H9 (cell line): ENCODE measurements around the gene ECI2. TPM values are rescaled to one million over a fixed set of nuclear protein-coding genes. Genes with fewer than 3 reads are reported as not detected.

Source experiments
- DNase-seq: peaks from one replicate; pipeline ENCODE4 v3.0.0-alpha.2; 2017
- H2AFZ ChIP-seq: one replicate; pipeline ENCODE4 v1.6.1; 2013; ENCODE audit warnings: mild to moderate bottlenecking, low read length, control low read depth, moderate library complexity
- H2AK5ac ChIP-seq: 2 replicates; pipeline ENCODE4 v1.6.1; 2013; ENCODE audit warnings: low read length, control low read depth, mixed read lengths; ENCODE audit not compliant: insufficient read length
- H2BK120ac ChIP-seq: one replicate; pipeline ENCODE4 v1.6.1; 2013; ENCODE audit warnings: low read depth, mild to moderate bottlenecking, low read length, control low read depth, inconsistent platforms; ENCODE audit not compliant: poor library complexity, severe bottlenecking
- H2BK12ac ChIP-seq: 2 replicates; pipeline ENCODE4 v1.6.1; 2013; ENCODE audit warnings: low read length, control low read depth, mixed read lengths, low read depth; ENCODE audit not compliant: insufficient read length
- H2BK15ac ChIP-seq: 2 replicates; pipeline ENCODE4 v1.6.1; 2013; ENCODE audit warnings: low read depth, low read length, control low read depth
- H2BK20ac ChIP-seq: one replicate; pipeline ENCODE4 v1.6.1; 2013; ENCODE audit warnings: low read depth, mild to moderate bottlenecking, low read length, control low read depth, inconsistent platforms; ENCODE audit not compliant: poor library complexity, severe bottlenecking
- H2BK5ac ChIP-seq: 2 replicates; pipeline ENCODE4 v1.6.1; 2013; ENCODE audit warnings: low read length, control low read depth, mixed read lengths; ENCODE audit not compliant: insufficient read length
- H3K14ac ChIP-seq: 2 replicates; pipeline ENCODE4 v1.6.1; 2013; ENCODE audit warnings: low read length, control low read depth; ENCODE audit not compliant: insufficient read depth
- H3K18ac ChIP-seq: 2 replicates; pipeline ENCODE4 v1.6.1; 2013; ENCODE audit warnings: low read depth, mild to moderate bottlenecking, mixed read lengths, low read length, control low read depth; ENCODE audit not compliant: insufficient read length
- H3K23ac ChIP-seq: 2 replicates; pipeline ENCODE4 v1.6.1; 2013; ENCODE audit warnings: low read length, control low read depth, mixed read lengths, low read depth; ENCODE audit not compliant: insufficient read length
- H3K23me2 ChIP-seq: 2 replicates; pipeline ENCODE4 v1.6.1; 2013; ENCODE audit warnings: low read depth, mild to moderate bottlenecking, mixed read lengths, low read length, control low read depth; ENCODE audit not compliant: insufficient read length, poor library complexity, severe bottlenecking
- H3K27ac ChIP-seq: 2 replicates; pipeline ENCODE4 v1.5.1; 2013; ENCODE audit warnings: low read length, control low read depth, mixed read lengths, low read depth; ENCODE audit not compliant: insufficient read length
- H3K27me3 ChIP-seq: 2 replicates; pipeline ENCODE4 v1.6.1; 2013; ENCODE audit warnings: low read length, control low read depth, inconsistent platforms; ENCODE audit not compliant: insufficient read depth
- H3K4ac ChIP-seq: 2 replicates; pipeline ENCODE4 v1.6.1; 2013; ENCODE audit warnings: low read depth, mild to moderate bottlenecking, control low read depth, inconsistent platforms, low read length, moderate library complexity
- H3K4me1 ChIP-seq: 2 replicates; pipeline ENCODE4 v1.6.1; 2013; ENCODE audit warnings: low read length, control low read depth, inconsistent platforms; ENCODE audit not compliant: insufficient read depth
- H3K4me2 ChIP-seq: 2 replicates; pipeline ENCODE4 v1.6.1; 2013; ENCODE audit warnings: low read length, control low read depth, mixed read lengths; ENCODE audit not compliant: insufficient read length, insufficient read depth
- H3K56ac ChIP-seq: 2 replicates; pipeline ENCODE4 v1.6.1; 2013; ENCODE audit warnings: low read depth, mild to moderate bottlenecking, mixed read lengths, low read length, control low read depth; ENCODE audit not compliant: insufficient read length
- H3K79me1 ChIP-seq: 2 replicates; pipeline ENCODE4 v1.6.1; 2013; ENCODE audit warnings: low read depth, mild to moderate bottlenecking, moderate library complexity, low read length, control low read depth, inconsistent platforms; ENCODE audit not compliant: insufficient read depth, poor library complexity, severe bottlenecking
- H3K79me2 ChIP-seq: 2 replicates; pipeline ENCODE4 v1.6.1; 2013; ENCODE audit warnings: low read length, control low read depth, inconsistent platforms; ENCODE audit not compliant: insufficient read depth
- H3K9ac ChIP-seq: 2 replicates; pipeline ENCODE4 v1.6.1; 2013; ENCODE audit warnings: low read length, control low read depth, mixed read lengths; ENCODE audit not compliant: insufficient read length; ENCODE audit errors: extremely low read depth
- H3K9me3 ChIP-seq: one replicate; pipeline ENCODE4 v1.6.1; 2013; ENCODE audit warnings: low read depth, low read length, inconsistent platforms; ENCODE audit not compliant: control insufficient read depth
- H3T11ph ChIP-seq: one replicate; pipeline ENCODE4 v1.6.1; 2013; ENCODE audit warnings: mild to moderate bottlenecking, low read length, control low read depth, inconsistent platforms
- H4K20me1 ChIP-seq: one replicate; pipeline ENCODE4 v1.6.1; 2013; ENCODE audit not compliant: control insufficient read depth, insufficient read length, insufficient read depth
- H4K5ac ChIP-seq: 2 replicates; pipeline ENCODE4 v1.6.1; 2013; ENCODE audit warnings: low read depth, mild to moderate bottlenecking, mixed read lengths, low read length, control low read depth; ENCODE audit not compliant: insufficient read length
- H4K8ac ChIP-seq: replicated peaks from 2 replicates; pipeline ENCODE4 v1.6.1; 2013; ENCODE audit warnings: low read length, control low read depth, mixed read lengths, low read depth; ENCODE audit not compliant: insufficient read length
- H4K91ac ChIP-seq: 2 replicates; pipeline ENCODE4 v1.6.1; 2013; ENCODE audit warnings: low read depth, mild to moderate bottlenecking, moderate library complexity, mixed read lengths, low read length, control low read depth; ENCODE audit not compliant: insufficient read length
- H3K27ac Mint-ChIP-seq, 3 experiments: 2 replicates in 2 of 3; 3 replicates in 1 of 3; pipeline ENCODE4 v1.8.0; 2020 to 2021; ENCODE audit warnings: mixed read lengths in 3 of 3, mild to moderate bottlenecking in 1 of 3, moderate library complexity in 1 of 3
- H3K27me3 Mint-ChIP-seq: 2 replicates; pipeline ENCODE4 v1.8.0; 2021; ENCODE audit warnings: low read depth, mild to moderate bottlenecking, moderate library complexity, mixed read lengths
- H3K36me3 Mint-ChIP-seq, 3 experiments: 2 replicates in 2 of 3; 3 replicates in 1 of 3; pipeline ENCODE4 v1.8.0; 2020 to 2021; ENCODE audit warnings: low read depth in 3 of 3, mixed read lengths in 3 of 3; ENCODE audit not compliant: insufficient read depth in 1 of 3
- H3K4me1 Mint-ChIP-seq, 2 experiments: 2 replicates each; pipeline ENCODE4 v1.8.0; 2020; ENCODE audit warnings: mixed read lengths in 2 of 2
- H3K4me3 Mint-ChIP-seq, 2 experiments: 2 replicates in 1 of 2; 3 replicates in 1 of 2; pipeline ENCODE4 v1.8.0; 2020 to 2021; ENCODE audit warnings: mild to moderate bottlenecking in 2 of 2, mixed read lengths in 2 of 2, moderate library complexity in 1 of 2
- H3K9me3 Mint-ChIP-seq, 2 experiments: 2 replicates in 1 of 2; 3 replicates in 1 of 2; pipeline ENCODE4 v1.8.0; 2020; ENCODE audit warnings: mild to moderate bottlenecking in 2 of 2, mixed read lengths in 2 of 2, moderate library complexity in 1 of 2
- WGBS: extraction: QIAGEN DNeasy Blood & Tissue Kit; methylation state at CpG from one replicate; pipeline ENCODE4 v1.1.7; 2013; ENCODE audit warnings: missing lambda C conversion rate, low lambda C conversion rate, mixed read lengths; ENCODE audit not compliant: insufficient read length; ENCODE audit errors: extremely low coverage; 5-methylcytosine and 5-hydroxymethylcytosine counted together
- total RNA-seq: library from RNA; stranded (reverse); gene quantifications from 2 replicates; pipeline ENCODE4 v1.2.1, GENCODE V29; 2021
- TF ChIP-seq, protein P1 (sequence below): fragments of 200-600 bp; sonication (generic); conservative IDR thresholded peaks from 3 replicates; pipeline ENCODE4 v1.8.0; 2021; ENCODE audit warnings: antibody characterized with exemption, mild to moderate bottlenecking

ECI2 gene
- total RNA-seq, 1 experiment from 2014 or later: 67.5 TPM

DNA sequence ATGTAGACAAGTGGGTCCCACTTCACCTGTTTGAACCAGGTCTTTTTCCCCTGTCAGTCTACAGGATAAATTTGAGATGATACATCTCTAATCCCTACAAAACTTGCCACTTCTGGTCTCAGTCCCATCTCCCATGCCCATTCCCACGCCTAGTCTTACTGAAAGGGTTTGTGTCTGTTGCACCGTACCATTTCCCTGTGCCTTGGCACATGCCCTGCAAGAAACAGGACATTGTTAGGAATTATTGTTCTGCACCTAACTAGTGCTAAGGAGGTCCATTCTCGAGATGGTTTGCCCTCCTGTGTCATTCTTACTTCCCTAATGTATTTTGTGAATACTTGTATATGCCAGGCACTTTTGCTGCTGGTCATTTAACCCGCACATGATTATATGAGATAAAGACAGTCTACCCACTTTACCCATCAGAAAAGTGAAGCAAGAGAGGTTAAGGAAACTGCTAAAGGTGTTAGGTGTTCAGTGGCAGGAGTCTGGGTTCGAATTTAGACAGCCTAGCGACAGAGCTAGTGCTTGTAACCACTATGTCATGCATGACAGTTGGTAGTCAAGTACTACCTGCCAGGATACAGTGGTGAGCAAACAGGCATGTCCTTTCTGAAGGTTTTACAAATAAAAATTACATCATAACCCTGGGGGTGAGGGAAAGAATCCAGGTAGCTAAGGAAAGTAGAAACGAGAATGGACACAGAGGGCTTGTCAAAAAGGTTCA lies 69.2 kb downstream of the ECI2 start:
- no peak overlapping the region for H3K18ac ChIP-seq
- H3K56ac ChIP-seq: no peak overlapping the region
- Mint-ChIP-seq H3K4me3 (no peak overlapping the region), H3K9me3 (no peaks in the 10 kb centered on the region), H3K27ac (peak overlapping the region in 2 of 3 experiments; percentile 23 to 24; a peak in 4 of 7 replicates), H3K36me3 (peaks cover 10 to 41% (median 37%) of the 10 kb centered on the region in 3 experiments; a peak in 6 of 7 replicates), H3K27me3 (no peaks in the 10 kb centered on the region), H3K4me1 (peaks cover 7% of the 10 kb centered on the region in 2 experiments)
- no peak overlapping the region for H2BK120ac ChIP-seq
- H3K4me1 ChIP-seq: no peaks in the 10 kb centered on the region
- no peak overlapping the region for H2AK5ac ChIP-seq
- H2AFZ ChIP-seq: no peak overlapping the region
- H2BK20ac ChIP-seq: no peak overlapping the region
- H3K9me3 ChIP-seq: no peaks in the 10 kb centered on the region
- WGBS: no CpG with 5 or more reads among the region's 7 CpGs
- no peaks in the 10 kb centered on the region for H3K79me2 ChIP-seq
- H3K23ac ChIP-seq: no peak overlapping the region
- no peaks in the 10 kb centered on the region for H4K20me1 ChIP-seq
- H3K23me2 ChIP-seq: no peaks in the 10 kb centered on the region
- H3K4ac ChIP-seq: no peak overlapping the region
- H3K27me3 ChIP-seq: no peaks in the 10 kb centered on the region
- H3K27ac ChIP-seq: no peak overlapping the region
- no peak overlapping the region for H3K9ac ChIP-seq
- H4K8ac ChIP-seq: no peak overlapping the region
- no peak overlapping the region for H3T11ph ChIP-seq
- no peak overlapping the region for H2BK5ac ChIP-seq
- H3K79me1 ChIP-seq: no peaks in the 10 kb centered on the region
- H4K91ac ChIP-seq: no peak overlapping the region
- DNase-seq: no peak
- no peak overlapping the region for H3K4me2 ChIP-seq
- H2BK12ac ChIP-seq: no peak overlapping the region
- no peak overlapping the region for H4K5ac ChIP-seq
- TF ChIP-seq, protein P1, sequence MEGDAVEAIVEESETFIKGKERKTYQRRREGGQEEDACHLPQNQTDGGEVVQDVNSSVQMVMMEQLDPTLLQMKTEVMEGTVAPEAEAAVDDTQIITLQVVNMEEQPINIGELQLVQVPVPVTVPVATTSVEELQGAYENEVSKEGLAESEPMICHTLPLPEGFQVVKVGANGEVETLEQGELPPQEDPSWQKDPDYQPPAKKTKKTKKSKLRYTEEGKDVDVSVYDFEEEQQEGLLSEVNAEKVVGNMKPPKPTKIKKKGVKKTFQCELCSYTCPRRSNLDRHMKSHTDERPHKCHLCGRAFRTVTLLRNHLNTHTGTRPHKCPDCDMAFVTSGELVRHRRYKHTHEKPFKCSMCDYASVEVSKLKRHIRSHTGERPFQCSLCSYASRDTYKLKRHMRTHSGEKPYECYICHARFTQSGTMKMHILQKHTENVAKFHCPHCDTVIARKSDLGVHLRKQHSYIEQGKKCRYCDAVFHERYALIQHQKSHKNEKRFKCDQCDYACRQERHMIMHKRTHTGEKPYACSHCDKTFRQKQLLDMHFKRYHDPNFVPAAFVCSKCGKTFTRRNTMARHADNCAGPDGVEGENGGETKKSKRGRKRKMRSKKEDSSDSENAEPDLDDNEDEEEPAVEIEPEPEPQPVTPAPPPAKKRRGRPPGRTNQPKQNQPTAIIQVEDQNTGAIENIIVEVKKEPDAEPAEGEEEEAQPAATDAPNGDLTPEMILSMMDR: no peak
- H2BK15ac ChIP-seq: no peak overlapping the region
- H3K14ac ChIP-seq: no peak overlapping the region

Other genes starting within 250 kb of the ECI2 start
- gene FAM217A, start 56.4 kb downstream of the ECI2 start, total RNA-seq: not detected in 2 replicates